Thyroid gland (tissue), 4 donors: ENCODE results near the gene ALOX15B.

Experiments
- CTCF ChIP-seq, 6 experiments: fragments of 200-600 bp in 3 of 6; fragments of 450-650 bp in 3 of 6; sonication (generic) in 3 of 6; IDR thresholded peaks; one replicate each; pipeline ENCODE4 v1.5.1; 2016 to 2019; ENCODE audit warnings: antibody characterized with exemption in 6 of 6, mild to moderate bottlenecking in 2 of 6, inconsistent platforms in 1 of 6, moderate library complexity in 1 of 6
- POLR2A ChIP-seq, 2 donors: fragments of 450-650 bp; IDR thresholded peaks; one replicate each; pipeline ENCODE4 v1.6.1; 2017; ENCODE audit warnings: antibody characterized with exemption in 2 of 2, mild to moderate bottlenecking in 2 of 2, moderate library complexity in 1 of 2

- TF ChIP-seq CTCF (IDR thresholded peaks at IDR 0.05) = no peak
- TF ChIP-seq POLR2A (IDR thresholded peaks at IDR 0.05) = no peak
Measured at GRCh38 chr17:8075081-8075480, 36.2 kb downstream of the ALOX15B start.
